Endothelial cell of umbilical vein (primary cell): ENCODE measurements around the gene TMEM178B. TPM values are rescaled to one million over a fixed set of nuclear protein-coding genes. Genes with fewer than 3 reads are reported as not detected.

Source experiments
- BruUV-seq: library from RNA; stranded (reverse); fragments of 400-500 nt; replicated peaks from 2 replicates; lab custom pipeline; 2021; lab: Mats Ljungman, UMichigan
- CTCF ChIA-PET: fragments of 300-600, 350-600 bp; sonication (Branson Sonifier 250); formaldehyde crosslinking; loops from one replicate; lab custom pipeline; 2021; ENCODE audit warnings: antibody characterized with exemption, inconsistent platforms; lab: Charles Lee
- POLR2A ChIA-PET: fragments of 300-600, 350-600 bp; sonication (Branson Sonifier 250); formaldehyde crosslinking; loops from one replicate; lab custom pipeline; 2021; ENCODE audit warnings: antibody characterized with exemption, inconsistent platforms; lab: Charles Lee
- DNase-seq: peaks from one replicate; pipeline ENCODE4 v3.0.0-alpha.2; 2011; ENCODE audit warnings: low read depth, low spot score
- FAIRE-seq: peaks from 2 replicates; lab custom pipeline; 2011; peaks lifted over from hg19 to GRCh38; lab: Jason Lieb, UNC
- H2AFZ ChIP-seq: 2 replicates; pipeline ENCODE4 v1.6.0; 2012; ENCODE audit warnings: low read depth, low read length, control low read depth, inconsistent platforms
- H3K27ac ChIP-seq: 2 replicates; pipeline ENCODE4 v1.5.1; 2011; ENCODE audit warnings: low read depth, mild to moderate bottlenecking, control low read depth, low read length, moderate library complexity; ENCODE audit not compliant: insufficient read depth
- H3K27me3 ChIP-seq, 2 experiments: 2 replicates each; pipeline versions ENCODE4 v1.6.0 to v1.6.1; 2011; ENCODE audit warnings: low read length in 2 of 2, mixed read lengths in 1 of 2; ENCODE audit not compliant: control insufficient read depth in 2 of 2, insufficient read depth in 2 of 2
- H3K36me3 ChIP-seq, 2 experiments: 2 replicates in 1 of 2; 3 replicates in 1 of 2; pipeline ENCODE4 v1.5.1; 2011; ENCODE audit warnings: low read length in 2 of 2, mild to moderate bottlenecking in 1 of 2, moderate library complexity in 1 of 2; ENCODE audit not compliant: control insufficient read depth in 2 of 2, insufficient read depth in 2 of 2; ENCODE audit errors: extremely low read depth in 1 of 2
- H3K4me1 ChIP-seq: 3 replicates; pipeline ENCODE4 v1.5.1; 2011; ENCODE audit warnings: mild to moderate bottlenecking, low read length; ENCODE audit not compliant: control insufficient read depth, insufficient read depth; ENCODE audit errors: extremely low read depth
- H3K4me2 ChIP-seq: 2 replicates; pipeline ENCODE4 v1.6.1; 2011; ENCODE audit warnings: low read length, control low read depth, mixed read lengths; ENCODE audit not compliant: insufficient read depth
- H3K4me3 ChIP-seq, 3 experiments: fragments of 200-600 bp in 1 of 3; sonication (generic), shearing (Covaris generic) in 1 of 3; replicated peaks in 1 of 3; 2 replicates each; pipeline ENCODE4 v1.5.1; 2011 to 2016; ENCODE audit warnings: control low read depth in 3 of 3, low read length in 3 of 3, mild to moderate bottlenecking in 2 of 3, inconsistent platforms in 1 of 3, low read depth in 1 of 3, moderate library complexity in 1 of 3; ENCODE audit not compliant: insufficient read depth in 1 of 3
- H3K79me2 ChIP-seq: 2 replicates; pipeline ENCODE4 v1.6.0; 2012; ENCODE audit warnings: low read length, inconsistent platforms; ENCODE audit not compliant: control insufficient read depth, insufficient read depth
- H3K9ac ChIP-seq: replicated peaks from 2 replicates; pipeline ENCODE3; 2011; ENCODE audit warnings: low read length, control low read depth; ENCODE audit not compliant: insufficient read depth; ENCODE audit errors: extremely low read depth
- H3K9me1 ChIP-seq: replicated peaks from 3 replicates; pipeline ENCODE4 v1.6.0; 2011; ENCODE audit warnings: mild to moderate bottlenecking, low read length; ENCODE audit not compliant: control insufficient read depth, insufficient read depth; ENCODE audit errors: extremely low read depth
- H3K9me3 ChIP-seq: replicated peaks from 2 replicates; pipeline ENCODE4 v1.5.1; 2012; ENCODE audit warnings: low read length, inconsistent platforms; ENCODE audit not compliant: control insufficient read depth, insufficient read depth
- H4K20me1 ChIP-seq: replicated peaks from 2 replicates; pipeline ENCODE3; 2011; ENCODE audit warnings: mild to moderate bottlenecking, low read length; ENCODE audit not compliant: control insufficient read depth, insufficient read depth; ENCODE audit errors: extremely low read depth
- EZH2 ChIP-seq: IDR thresholded peaks from 2 replicates; pipeline ENCODE4 v1.6.1; 2012; ENCODE audit warnings: borderline replicate concordance, low read depth, mild to moderate bottlenecking, moderate library complexity, low read length, inconsistent platforms; ENCODE audit not compliant: severe bottlenecking
- FOS ChIP-seq: IDR thresholded peaks from 2 replicates; pipeline ENCODE4 v1.6.1; 2011; ENCODE audit warnings: mild to moderate bottlenecking, low read length, moderate library complexity, borderline replicate concordance; ENCODE audit not compliant: insufficient read depth
- GATA2 ChIP-seq: IDR thresholded peaks from 2 replicates; pipeline ENCODE4 v1.7.0; 2011; ENCODE audit warnings: low read depth, mild to moderate bottlenecking, moderate library complexity, mixed read lengths, low read length; ENCODE audit not compliant: insufficient read length, insufficient read depth
- JUN ChIP-seq: IDR thresholded peaks from 2 replicates; pipeline ENCODE4 v1.6.1; 2011; ENCODE audit warnings: borderline replicate concordance, low read depth; ENCODE audit not compliant: insufficient read length, insufficient read depth
- MYC ChIP-seq: IDR thresholded peaks from one replicate; pipeline ENCODE4 v1.6.1; 2011; ENCODE audit warnings: mild to moderate bottlenecking, low read depth, low read length
- POLR2A ChIP-seq: IDR thresholded peaks from 2 replicates; pipeline ENCODE4 v1.6.1; 2012; ENCODE audit warnings: low read depth, mild to moderate bottlenecking, control low read depth, low read length
- POLR2AphosphoS5 ChIP-seq: IDR thresholded peaks from 2 replicates; pipeline ENCODE4 v1.6.1; 2012; ENCODE audit warnings: low read depth, mild to moderate bottlenecking, control low read depth, low read length, moderate library complexity; ENCODE audit not compliant: insufficient read depth
- dilution Hi-C: fragments of 300-500 bp; cut with MboI; formaldehyde crosslinking; loops from one replicate; pipeline ENCODE4 v1.15.0; 2019; ENCODE audit warnings: low sequenced_read_pairs; ENCODE audit not compliant: extremely low pct_ligation_motif_present
- intact Hi-C: fragments of 100-400 bp; cut with micrococcal nuclease; formaldehyde crosslinking; loops from one replicate; pipeline ENCODE4 v1.10.0; 2022
- polyA plus RNA-seq, 4 experiments: library from polyadenylated mRNA; depleted of rRNA in 3 of 4; stranded (reverse) in 3 of 4; unstranded in 1 of 4; fragments of >200 nt; gene quantifications; 2 replicates each; pipeline versions ENCODE4 v1.2.1 to v1.2.3, GENCODE V29; 2011 to 2012; ENCODE audit warnings: missing spikeins in 1 of 4
- total RNA-seq: library from RNA; stranded (reverse); gene quantifications from 2 replicates; pipeline ENCODE4 v1.2.3, GENCODE V29; 2021
- TF ChIP-seq, protein P1 (sequence below), 2 donors: IDR thresholded peaks; 1 replicate in 1 of 2; 2 replicates in 1 of 2; pipeline ENCODE4 v1.5.1; 2011; ENCODE audit warnings: low read length in 2 of 2, mild to moderate bottlenecking in 2 of 2, moderate library complexity in 2 of 2, control low read depth in 1 of 2, inconsistent platforms in 1 of 2, low read depth in 1 of 2; ENCODE audit not compliant: insufficient read depth in 1 of 2; ENCODE audit errors: extremely low read depth in 1 of 2
- TF ChIP-seq, protein P2 (sequence below): IDR thresholded peaks from 2 replicates; pipeline ENCODE4 v1.6.1; 2011; ENCODE audit not compliant: insufficient read depth, insufficient read length

The TMEM178B gene
- total and polyA plus RNA-seq, 2 donors (not counting 3 experiments of a cell fraction or from before 2014, with no cell fraction given) = not detected

DNA sequence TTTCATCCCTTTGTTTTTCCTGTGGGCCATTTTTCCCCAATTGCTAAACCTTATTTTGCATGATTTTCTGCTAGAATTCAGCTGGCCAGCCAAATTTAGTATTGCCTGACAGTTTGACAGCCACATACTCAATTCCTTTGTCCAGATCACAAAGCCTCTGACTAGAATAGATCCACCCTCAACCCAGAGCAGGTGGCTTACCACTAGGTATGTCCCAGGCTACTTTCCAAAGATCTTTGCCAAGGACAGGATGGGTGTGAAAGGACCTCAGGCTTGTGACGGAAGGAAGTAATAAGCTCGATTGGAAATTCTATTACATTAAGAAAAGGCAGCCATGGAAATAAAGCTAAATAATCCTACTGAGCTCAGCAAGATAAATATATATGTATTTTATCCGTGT, 426.7 kb downstream of the TMEM178B start:
- H3K4me1 ChIP-seq = no peaks in the 10 kb centered on the region
- no peak for FAIRE-seq
- H4K20me1 ChIP-seq = no peaks in the 10 kb centered on the region
- H3K9ac ChIP-seq = no peak overlapping the region
- no peaks in the 10 kb centered on the region for H3K27me3 ChIP-seq
- no peaks in the 10 kb centered on the region for H3K79me2 ChIP-seq
- DNase-seq = no peak
- H3K27ac ChIP-seq = no peak overlapping the region
- H3K4me3 ChIP-seq = no peak overlapping the region
- intact Hi-C loops (loop anchor here (10.0 kb wide), 1 partner anchor 156 kb away; no protein-coding TSS in a partner anchor), dilution Hi-C loops (no loop called here)
- CTCF ChIA-PET = no interaction called here
- H3K4me2 ChIP-seq = no peak overlapping the region
- no peaks in the 10 kb centered on the region for H3K36me3 ChIP-seq
- no peak for TF ChIP-seq FOS
- no peak for TF ChIP-seq POLR2AphosphoS5
- TF ChIP-seq POLR2A = no peak
- no TSS peak for BruUV-seq
- H3K9me3 ChIP-seq = no peaks in the 10 kb centered on the region
- no peak overlapping the region for H2AFZ ChIP-seq
- POLR2A ChIA-PET = no interaction called here
- no peaks in the 10 kb centered on the region for H3K9me1 ChIP-seq

DNA sequence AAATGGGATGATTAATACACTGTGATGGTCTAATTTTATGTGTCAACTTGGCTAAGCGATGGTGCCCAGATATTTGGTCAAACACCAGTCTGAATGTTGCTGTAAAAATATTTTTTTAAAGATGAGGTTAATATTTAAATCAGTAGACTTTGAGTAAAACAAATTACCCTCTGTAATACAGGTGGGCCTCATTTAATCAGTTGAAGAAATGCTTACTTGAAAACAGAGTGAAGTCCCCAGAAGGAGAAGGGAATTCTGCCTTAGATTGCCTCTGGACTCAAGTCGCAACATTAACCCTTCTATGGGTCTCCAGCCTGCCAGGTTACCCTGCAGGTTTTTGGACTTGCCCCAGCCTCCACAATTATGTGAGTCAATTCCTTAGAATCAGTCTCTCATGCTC, 427.6 kb downstream of the TMEM178B start:
- Histone ChIP-seq H3K9me3 (no peaks in the 10 kb centered on the region), H2AFZ (no peak overlapping the region), H3K9ac (no peak overlapping the region), H3K9me1 (no peaks in the 10 kb centered on the region), H3K4me3 (no peak overlapping the region), H4K20me1 (no peaks in the 10 kb centered on the region), H3K36me3 (no peaks in the 10 kb centered on the region), H3K4me2 (no peak overlapping the region), H3K4me1 (no peaks in the 10 kb centered on the region), H3K27ac (no peak overlapping the region), H3K27me3 (no peaks in the 10 kb centered on the region), H3K79me2 (no peaks in the 10 kb centered on the region)
- dilution Hi-C loops = no loop called here
- ChIA-PET POLR2A (no interaction called here), CTCF (no interaction called here)
- no peak for TF ChIP-seq EZH2
- no peak for TF ChIP-seq FOS
- TF ChIP-seq, protein P1, sequence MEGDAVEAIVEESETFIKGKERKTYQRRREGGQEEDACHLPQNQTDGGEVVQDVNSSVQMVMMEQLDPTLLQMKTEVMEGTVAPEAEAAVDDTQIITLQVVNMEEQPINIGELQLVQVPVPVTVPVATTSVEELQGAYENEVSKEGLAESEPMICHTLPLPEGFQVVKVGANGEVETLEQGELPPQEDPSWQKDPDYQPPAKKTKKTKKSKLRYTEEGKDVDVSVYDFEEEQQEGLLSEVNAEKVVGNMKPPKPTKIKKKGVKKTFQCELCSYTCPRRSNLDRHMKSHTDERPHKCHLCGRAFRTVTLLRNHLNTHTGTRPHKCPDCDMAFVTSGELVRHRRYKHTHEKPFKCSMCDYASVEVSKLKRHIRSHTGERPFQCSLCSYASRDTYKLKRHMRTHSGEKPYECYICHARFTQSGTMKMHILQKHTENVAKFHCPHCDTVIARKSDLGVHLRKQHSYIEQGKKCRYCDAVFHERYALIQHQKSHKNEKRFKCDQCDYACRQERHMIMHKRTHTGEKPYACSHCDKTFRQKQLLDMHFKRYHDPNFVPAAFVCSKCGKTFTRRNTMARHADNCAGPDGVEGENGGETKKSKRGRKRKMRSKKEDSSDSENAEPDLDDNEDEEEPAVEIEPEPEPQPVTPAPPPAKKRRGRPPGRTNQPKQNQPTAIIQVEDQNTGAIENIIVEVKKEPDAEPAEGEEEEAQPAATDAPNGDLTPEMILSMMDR (IDR thresholded peaks at IDR 0.05; ENCODE audit: extremely low read depth in 1 of 2, insufficient read depth in 1 of 2, low read depth in 1 of 2, low read length in 2 of 2) = no peak
- TF ChIP-seq GATA2 = no peak
- no peak for TF ChIP-seq JUN
- TF ChIP-seq POLR2A = no peak
- TF ChIP-seq, protein P2, sequence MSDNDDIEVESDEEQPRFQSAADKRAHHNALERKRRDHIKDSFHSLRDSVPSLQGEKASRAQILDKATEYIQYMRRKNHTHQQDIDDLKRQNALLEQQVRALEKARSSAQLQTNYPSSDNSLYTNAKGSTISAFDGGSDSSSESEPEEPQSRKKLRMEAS = no peak
- TF ChIP-seq MYC = no peak
- TF ChIP-seq POLR2AphosphoS5 = no peak
- DNase-seq = no peak
- no peak for FAIRE-seq
- no TSS peak for BruUV-seq
- intact Hi-C loops = loop anchor here (10.0 kb wide), 1 partner anchor 157 kb away; no protein-coding TSS in a partner anchor
